OCI-M1 (cell line): ENCODE results near the gene PLAAT2.
"Not testable (repeated sequence)": the region's sequence is repeated elsewhere in the genome, so short reads cannot be mapped to it uniquely, and the experiment has no call there.

Experiments used
- DNase-seq: peaks from one replicate; lab custom pipeline; 2025; lab: John Stamatoyannopoulos, UW

The PLAAT2 gene

GRCh38 chr11:63578882-63579281 lies 15.7 kb upstream of the PLAAT2 start:
- not testable (repeated sequence) for DNase-seq

DNA sequence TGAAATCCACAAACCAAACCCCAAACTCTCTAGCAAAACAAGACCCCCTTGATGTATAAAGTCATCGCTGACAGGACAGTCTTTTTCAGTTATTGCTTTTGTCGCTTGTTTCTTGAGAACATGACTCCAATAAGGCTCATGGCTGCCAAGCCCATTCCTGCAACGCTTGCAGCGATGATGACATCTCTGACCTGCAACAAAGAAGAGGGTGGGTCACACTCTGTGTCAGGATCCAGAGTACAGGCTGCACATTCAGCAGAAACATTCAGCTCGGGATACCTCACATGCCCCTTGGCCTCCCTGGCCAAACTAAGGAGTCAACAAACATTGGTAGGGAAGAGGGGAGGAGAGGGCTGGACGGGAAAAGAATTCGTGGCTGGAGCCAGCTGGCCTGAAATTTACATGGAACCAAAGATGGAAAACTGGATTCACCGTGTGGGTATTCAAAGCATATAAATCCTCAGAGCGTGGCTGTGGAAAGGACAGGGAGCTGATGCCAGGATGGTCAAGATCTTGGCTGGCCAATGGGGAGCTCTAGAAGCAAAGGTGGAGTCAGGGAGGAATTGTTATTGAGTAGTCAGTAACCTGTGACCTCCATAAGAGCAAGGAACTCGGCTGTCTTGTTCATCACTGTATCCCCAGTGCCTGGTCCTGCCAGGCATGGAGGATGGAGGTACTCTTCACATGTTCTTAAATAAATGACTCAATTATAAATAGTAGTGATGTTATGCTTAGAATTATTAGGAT lies 11.8 kb upstream of the PLAAT2 start:
- peak; percentile 43 for DNase-seq

- peak; percentile 97 for DNase-seq
These were observed 11.0 kb upstream of the PLAAT2 start for GRCh38 chr11:63573881-63574855.

DNA sequence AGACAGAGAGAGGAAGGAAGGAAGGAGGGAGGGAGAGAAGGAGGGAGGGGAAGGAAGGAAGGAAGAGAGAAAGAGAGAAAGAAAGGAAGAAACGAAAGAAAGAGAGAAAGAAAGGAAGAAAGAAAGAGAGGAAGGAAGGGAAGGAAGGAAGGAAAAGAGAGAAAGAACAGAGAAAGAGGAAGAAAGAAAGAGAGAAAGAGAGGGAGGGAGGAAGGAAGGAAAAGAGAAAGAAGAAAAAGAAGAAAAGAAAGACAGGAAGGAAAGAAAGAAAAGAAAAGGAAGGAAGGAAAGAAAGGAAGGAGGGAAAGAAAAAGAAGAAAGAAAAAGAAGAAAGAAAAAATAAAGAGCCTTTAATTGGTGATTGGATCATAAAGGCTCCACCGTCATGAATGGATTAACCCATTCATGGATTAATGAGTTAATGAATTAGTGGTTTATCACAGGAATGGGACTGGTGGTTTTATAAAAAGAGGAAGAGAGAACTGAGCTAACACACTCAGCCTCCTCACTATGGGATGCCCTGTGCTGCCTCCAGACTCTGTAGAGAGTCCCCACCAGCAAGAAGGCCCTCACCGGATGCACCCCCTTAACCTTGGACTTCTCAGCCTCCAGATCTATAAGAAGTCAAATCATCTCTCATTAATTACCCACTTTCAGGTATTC lies 9.0 kb upstream of the PLAAT2 start:
- peak; percentile 48 for DNase-seq

GRCh38 chr11:63569570-63569969 lies 6.4 kb upstream of the PLAAT2 start:
- no peak for DNase-seq

DNA sequence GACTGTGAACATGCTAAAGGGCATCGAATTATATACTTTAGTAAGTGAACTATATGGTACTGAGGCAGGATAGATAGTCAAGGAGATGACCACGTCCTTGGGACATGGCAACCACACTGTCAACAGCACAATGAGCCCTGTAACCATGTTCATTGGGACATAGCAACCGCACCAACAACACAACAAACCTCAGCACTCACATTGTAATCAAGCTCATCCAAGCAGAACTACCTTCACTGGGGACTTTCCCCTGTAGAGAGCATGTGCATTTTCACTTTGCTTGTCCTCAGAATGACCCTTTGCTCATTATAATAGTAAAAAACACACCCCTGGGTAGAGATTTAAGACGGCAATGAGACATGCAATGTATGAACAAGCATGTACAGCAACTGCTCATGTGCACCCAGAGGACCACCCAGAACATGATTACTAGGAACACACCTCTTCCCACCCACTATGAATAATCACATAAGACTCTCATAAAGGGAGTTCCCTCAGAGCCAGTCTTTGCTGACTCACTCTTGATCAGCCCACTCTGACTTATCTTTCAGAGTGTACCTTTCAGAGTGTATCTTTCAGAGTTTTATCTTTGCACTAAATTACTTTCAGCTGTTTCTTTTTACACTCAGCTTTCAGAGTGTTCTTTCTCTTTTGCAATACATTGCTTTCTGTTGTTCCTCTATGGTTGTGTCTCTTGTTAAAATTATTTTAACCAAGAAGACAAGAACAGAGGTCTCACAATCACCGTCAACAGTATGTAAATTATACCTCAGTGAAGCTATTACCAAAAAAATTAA lies 4.1 kb upstream of the PLAAT2 start:
- peak; percentile 93 for DNase-seq

DNA sequence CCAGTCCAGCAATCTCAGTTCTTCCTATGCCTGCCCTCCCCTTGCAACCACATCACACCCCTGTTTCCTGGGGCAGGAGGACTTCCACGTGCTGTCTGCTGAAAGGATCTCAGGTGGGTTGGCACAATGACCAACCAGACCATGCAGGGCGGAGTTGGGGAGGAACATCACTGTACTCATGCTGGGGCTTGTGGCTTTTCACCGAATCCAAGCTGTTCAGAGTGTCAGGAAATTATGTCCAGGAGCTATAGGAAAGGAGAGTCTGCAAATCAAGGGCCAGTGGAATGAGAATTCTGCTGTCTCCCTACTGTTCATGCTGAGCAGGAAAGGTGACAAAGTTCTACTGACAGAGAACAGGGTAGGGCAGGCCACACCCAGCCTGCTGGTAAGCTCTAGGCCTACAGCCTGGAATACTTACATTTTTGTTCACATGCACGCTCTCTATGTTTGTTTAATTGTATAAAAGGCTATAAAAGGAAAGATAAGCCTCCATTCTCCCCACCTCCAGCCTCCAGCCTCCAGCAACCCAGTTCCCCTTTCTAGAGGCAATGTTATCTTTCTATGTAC lies 1.7 kb upstream of the PLAAT2 start:
- peak; percentile 66 for DNase-seq

GRCh38 chr11:63564056-63564774 lies 1.0 kb upstream of the PLAAT2 start:
- DNase-seq, result no peak

DNA sequence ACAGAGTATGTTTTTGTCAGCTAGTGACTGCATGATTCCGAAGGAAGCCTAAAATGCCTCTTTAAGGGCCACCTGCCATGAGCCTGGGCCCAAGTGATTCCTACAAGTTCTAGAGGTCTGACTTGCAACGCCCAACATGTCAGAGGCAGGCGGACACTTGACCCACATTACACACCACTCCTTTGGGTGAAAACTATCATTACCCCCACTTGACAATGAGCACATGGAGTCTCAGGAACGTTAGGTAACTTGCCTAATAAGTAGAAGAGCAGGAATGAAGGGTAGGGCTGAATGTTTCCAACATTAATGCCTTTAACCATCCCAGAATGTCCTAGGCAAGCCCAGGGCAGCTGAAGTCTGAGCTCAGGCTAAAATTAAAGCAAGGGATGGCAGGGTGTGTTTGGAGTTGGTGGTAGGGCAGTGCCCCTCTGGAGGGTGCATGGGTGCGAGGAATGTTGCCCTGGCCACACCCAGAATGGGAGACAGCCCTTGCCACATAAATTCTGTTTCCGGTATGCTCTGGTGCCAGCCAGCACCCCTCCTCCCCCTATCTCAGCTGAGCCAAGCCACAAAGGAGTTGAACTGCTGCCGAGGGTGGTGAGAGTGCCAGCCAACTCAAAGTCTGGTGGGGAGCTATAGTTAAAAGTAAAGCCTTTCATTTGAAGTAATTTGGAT lies 2.5 kb downstream of the PLAAT2 start:
- no peak for DNase-seq

DNA sequence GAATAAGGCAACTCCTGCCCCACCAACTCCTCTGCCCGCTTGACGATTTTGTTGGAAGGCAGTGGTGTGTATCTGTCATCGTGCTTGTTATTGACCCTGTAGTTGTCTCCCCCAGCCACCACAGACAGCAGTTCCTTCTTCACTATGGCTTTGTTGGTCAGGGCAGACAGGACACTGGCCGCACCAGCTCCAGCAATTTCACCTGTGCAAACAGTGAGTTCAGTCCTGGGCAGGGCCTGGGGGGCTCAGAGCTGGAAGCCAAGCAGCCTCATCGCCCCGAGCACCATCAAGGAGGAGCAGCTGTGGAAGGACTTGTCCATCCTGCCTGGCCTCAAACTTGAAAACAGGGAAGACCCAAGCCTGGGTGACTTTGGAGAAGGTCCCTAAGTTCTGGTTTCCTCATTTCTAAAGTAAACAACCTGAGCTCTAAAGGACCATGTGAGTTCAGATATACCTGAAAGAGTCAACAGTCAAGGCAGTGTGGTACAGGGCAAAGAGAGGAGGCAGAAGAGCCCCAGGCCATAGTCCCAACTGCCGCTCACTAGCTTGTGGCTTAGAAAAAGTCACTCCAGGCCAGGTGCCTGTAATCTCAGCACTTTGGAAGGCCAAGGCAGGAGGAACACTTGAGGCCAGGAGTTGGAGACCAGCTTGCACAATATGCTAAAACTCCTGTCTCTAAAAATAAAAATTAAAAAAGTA lies 4.6 kb downstream of the PLAAT2 start:
- no peak for DNase-seq

DNA sequence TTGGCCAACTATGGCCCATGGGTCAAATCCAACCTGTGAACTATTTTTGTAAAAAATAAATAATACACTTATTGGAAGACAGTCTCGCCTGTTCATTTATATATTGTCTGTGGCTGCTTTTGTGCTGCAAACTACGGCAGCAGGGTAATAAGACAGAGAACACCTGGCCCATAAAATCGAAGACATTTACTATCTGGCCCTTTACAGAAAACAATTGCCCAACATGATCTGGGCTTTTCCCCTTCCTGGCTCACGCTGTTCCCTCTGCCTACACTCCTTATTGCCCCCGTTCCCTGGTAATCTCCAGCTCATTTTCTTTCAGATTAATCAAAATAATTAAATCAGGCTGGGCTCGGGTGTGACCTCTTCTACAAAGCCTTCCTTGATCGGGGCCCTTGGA lies 5.6 kb downstream of the PLAAT2 start:
- no peak for DNase-seq

DNA sequence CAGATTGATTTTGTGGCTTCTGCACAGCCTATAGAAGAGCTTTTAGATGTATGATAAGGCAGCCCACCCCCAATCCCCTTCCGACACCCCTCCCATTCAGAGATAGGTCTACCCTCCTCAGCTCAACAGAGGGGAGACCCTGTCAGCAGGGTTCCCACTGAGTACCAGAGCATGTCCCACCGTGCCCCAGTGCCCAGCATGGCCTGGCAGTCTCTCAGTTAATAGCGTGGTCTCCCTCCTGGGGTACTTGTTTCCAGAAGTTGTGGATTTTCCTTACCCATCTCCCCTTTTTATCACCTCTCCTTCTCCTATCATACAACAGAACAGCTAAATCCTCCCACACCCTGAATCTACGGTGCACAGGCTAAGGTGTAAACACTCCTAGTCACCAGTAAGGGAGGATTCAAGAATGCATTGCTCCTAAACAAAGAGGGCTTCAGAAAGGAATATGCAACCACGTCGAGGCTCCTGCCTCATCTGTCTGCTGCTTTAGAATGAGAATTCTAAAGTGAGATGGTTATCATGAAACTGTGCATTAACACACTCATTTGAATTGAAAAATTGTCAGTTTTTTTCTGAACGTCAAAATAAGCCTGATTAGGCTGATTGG lies 6.7 kb downstream of the PLAAT2 start:
- no peak for DNase-seq

DNA sequence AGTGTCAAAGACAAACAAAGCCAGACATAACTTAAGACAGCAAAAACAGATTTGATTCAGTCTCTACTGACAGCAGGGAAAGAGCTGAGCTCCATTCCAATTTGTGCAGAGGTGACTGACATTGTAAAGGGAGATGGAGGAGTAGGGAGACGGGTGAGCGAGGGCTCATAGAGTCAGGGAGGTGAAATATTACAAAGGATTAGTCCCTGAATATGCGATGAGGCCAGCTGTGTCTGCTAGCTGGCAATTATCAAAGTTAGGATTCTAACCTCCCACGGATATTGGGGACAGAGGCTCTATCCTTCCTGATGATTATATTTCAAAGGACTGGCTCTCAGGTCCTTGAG lies 8.3 kb downstream of the PLAAT2 start:
- DNase-seq, result no peak

- no peak for DNase-seq
These were observed 9.4 kb downstream of the PLAAT2 start for GRCh38 chr11:63553759-63554158.

- DNase-seq, result no peak
These were observed 10.3 kb downstream of the PLAAT2 start for GRCh38 chr11:63552921-63553320.

- DNase-seq, result no peak
These were observed 11.3 kb downstream of the PLAAT2 start for GRCh38 chr11:63551889-63552266.

DNA sequence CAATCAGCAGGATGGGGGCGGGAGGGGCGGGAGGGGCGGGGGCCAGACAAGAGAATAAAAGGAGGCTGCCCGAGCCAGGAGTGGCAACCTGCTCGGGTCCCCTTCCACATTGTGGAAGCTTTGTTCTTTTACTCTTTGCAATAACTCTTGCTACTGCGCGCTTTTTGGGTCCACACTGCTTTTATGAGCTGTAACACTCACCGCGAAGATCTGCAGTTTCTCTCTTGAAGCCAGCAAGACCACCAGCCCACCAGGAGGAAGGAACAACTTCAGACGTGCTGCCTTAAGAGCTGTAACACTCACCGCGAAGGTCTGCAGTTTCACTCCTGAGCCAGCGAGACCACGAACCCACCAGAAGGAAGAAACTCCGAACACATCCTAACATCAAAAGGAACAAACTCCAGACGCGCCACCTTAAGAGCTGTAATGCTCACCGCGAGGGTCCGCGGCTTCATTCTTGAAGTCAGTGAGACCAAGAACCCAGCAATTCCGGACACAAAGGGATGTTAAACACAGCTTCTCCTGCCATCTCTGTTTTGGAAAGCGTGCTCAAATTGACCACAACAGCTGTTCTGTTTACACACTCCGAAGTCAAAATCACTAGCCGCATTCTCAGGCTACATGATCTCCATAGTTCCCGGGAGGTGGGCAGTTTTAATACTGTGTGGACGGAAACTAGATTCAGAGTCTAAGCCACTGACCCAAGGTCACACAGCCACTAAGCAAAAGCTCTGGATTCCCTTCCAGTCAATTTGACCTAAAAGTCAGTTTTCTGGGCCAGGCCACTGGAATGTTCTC lies 11.9 kb downstream of the PLAAT2 start:
- no peak for DNase-seq

DNA sequence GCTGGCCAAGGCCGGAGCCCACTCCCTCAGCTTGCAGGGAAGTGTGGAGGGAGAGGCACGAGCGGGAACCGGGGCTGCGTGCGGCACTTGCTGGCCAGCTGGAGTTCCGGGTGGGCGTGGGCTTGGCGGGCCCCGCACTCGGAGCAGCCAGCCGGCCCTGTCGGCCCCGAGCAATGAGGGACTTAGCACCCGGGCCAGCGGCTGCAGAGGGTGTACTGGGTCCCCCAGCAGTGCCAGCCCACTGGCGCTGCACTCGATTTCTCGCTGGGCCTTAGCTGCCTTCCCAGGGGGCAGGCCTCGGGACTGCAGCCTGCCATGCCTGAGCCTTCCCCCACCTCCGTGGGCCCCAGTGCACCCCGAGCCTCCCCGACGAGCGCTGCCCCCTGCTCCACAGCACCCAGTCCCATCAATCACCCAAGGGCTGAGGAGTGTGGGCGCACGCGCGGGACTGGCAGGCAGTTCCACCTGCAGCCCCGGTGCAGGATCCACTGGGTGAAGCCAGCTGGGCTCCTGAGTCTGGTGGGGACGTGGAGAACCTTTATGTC lies 13.0 kb downstream of the PLAAT2 start:
- DNase-seq, result not testable (repeated sequence)
